ENCODE data around the gene EDC3. TPM values are rescaled to one million over a fixed set of nuclear protein-coding genes. Genes with fewer than 3 reads are reported as not detected.

The EDC3 gene
- total RNA-seq, 1 donor from 2014 or later = 18.8 TPM

- DNase-seq = no peak
These were observed 70.1 kb downstream of the EDC3 start for GRCh38 chr15:74625693-74626092.

GRCh38 chr15:74624020-74624602 is 71.7 kb downstream of the EDC3 start:
- no peak for DNase-seq

- DNase-seq = no peak
These were observed 73.1 kb downstream of the EDC3 start for GRCh38 chr15:74622758-74623157.

- DNase-seq = no peak
These were observed 73.9 kb downstream of the EDC3 start for GRCh38 chr15:74621936-74622335.

GRCh38 chr15:74621546-74621920 is 74.3 kb downstream of the EDC3 start:
- no peak for DNase-seq

- DNase-seq = peak; percentile 56
These were observed 74.9 kb downstream of the EDC3 start for GRCh38 chr15:74620636-74621545.

- no peak for DNase-seq
These were observed 75.7 kb downstream of the EDC3 start for GRCh38 chr15:74619916-74620635.

GRCh38 chr15:74618841-74619596 is 76.8 kb downstream of the EDC3 start:
- DNase-seq = no peak

GRCh38 chr15:74616996-74617395 is 78.8 kb downstream of the EDC3 start:
- DNase-seq = no peak

GRCh38 chr15:74616366-74616939 is 79.4 kb downstream of the EDC3 start:
- DNase-seq = peak; percentile 60

GRCh38 chr15:74615508-74616365 is 80.1 kb downstream of the EDC3 start, which contains the start of gene CLK3:
TSS of gene CLK3 (plus strand) at chr15:74615836. CDS start at chr15:74619197, 3,361 bp downstream.
- DNase-seq = peak; percentile 98

- peak; percentile 90 for DNase-seq
These were observed 80.9 kb downstream of the EDC3 start for GRCh38 chr15:74614744-74615507.

- no peak for DNase-seq
These were observed 81.7 kb downstream of the EDC3 start for GRCh38 chr15:74613953-74614743.

GRCh38 chr15:74613089-74613952 is 82.5 kb downstream of the EDC3 start:
- no peak for DNase-seq

- DNase-seq = no peak
These were observed 83.1 kb downstream of the EDC3 start for GRCh38 chr15:74612677-74613076.

- no peak for DNase-seq
These were observed 84.0 kb downstream of the EDC3 start for GRCh38 chr15:74611834-74612233.

- no peak for DNase-seq
These were observed 84.5 kb downstream of the EDC3 start for GRCh38 chr15:74611341-74611740.

- peak; percentile 93 for DNase-seq
These were observed 85.4 kb downstream of the EDC3 start for GRCh38 chr15:74610302-74610951.
